GM19397 (cell line): ENCODE results near the gene ZCCHC9.

Experiments used
- ATAC-seq: cut with Tn5 transposase; IDR thresholded peaks from one replicate; pipeline ENCODE4 v1.9.1; 2021; ENCODE audit warnings: mild to moderate bottlenecking, moderate library complexity; ENCODE audit not compliant: unreplicated experiment

Gene ZCCHC9

GRCh38 chr5:81354093-81354492, 52.7 kb downstream of the ZCCHC9 start:
- ATAC-seq, result no peak

DNA sequence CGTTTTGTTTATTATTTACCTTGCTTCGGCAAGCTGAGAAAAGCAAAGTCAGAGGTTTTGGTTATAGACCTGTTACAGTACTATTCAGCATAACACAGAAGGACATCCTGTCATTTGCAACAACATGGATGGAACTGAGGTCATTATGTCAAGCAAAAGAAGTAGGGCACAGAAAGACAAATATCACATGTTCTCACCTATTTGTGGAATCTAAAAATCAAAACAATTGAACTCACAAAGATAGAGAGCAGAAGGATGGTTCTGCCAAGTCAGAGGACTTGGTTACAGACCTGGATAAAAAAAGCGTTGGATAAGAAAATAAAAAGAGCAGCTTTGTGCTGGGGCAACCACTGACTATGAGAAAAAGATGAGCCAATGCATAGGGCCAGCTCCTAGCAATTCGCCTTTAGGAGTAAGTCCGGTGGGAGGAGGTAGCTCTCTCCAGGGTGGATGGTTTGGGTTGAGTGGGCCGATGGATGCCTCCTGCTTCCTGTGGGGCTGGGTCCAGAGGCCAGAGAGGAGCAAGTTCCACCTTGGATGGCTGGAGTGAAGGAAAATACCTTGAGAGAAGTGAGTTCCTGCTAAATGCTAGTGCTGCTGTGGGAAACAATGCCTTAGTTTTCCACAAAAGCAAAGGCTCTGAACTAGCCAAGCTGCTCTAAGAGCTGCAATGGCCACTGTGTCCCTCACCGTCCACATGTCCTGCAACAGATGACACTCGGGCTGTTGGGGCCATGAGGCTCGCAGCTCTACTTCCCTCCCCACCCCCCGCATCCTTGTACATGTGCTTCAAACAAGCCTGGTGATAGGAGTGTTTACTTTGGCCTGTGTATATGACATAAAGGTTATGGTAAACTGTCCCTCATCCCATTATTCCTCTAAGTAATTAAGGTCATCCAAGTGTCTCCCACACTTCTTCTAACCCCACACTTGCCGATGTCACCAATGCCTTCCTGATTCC, 54.2 kb downstream of the ZCCHC9 start:
- no peak for ATAC-seq

- ATAC-seq, result no peak
Observed at GRCh38 chr5:81359108-81359507, 57.7 kb downstream of the ZCCHC9 start.

- no peak for ATAC-seq
Observed at GRCh38 chr5:81359881-81360280, 58.5 kb downstream of the ZCCHC9 start.

DNA sequence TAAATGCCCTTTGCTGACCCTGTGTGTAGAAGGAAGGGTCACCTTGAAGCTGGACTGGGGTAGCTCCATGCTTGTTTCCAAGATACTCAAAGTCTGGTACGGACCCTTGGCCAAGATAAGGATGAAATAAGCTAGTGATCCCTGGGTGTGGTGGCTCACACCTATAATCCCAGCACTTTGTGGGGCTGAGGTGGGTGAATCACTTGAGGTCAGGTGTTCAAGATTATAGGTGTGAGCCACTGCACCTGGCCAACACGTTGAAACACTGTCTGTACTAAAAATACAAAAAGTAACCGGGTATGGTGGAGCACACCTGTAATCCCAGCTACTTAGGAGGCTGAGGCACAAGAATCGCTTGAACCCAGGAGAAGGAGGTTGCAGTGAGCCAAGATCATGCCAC, 59.3 kb downstream of the ZCCHC9 start:
- ATAC-seq, result no peak

- no peak for ATAC-seq
Observed at GRCh38 chr5:81361600-81361999, 60.2 kb downstream of the ZCCHC9 start.
